GM18519 (cell line): Measurements from ENCODE around the gene GABRR3.

Experiments used
- ATAC-seq: cut with Tn5 transposase; IDR thresholded peaks from one replicate; pipeline ENCODE4 v1.9.1; 2021; ENCODE audit warnings: mild to moderate bottlenecking, moderate library complexity; ENCODE audit not compliant: unreplicated experiment, low FRiP score

Gene GABRR3

DNA sequence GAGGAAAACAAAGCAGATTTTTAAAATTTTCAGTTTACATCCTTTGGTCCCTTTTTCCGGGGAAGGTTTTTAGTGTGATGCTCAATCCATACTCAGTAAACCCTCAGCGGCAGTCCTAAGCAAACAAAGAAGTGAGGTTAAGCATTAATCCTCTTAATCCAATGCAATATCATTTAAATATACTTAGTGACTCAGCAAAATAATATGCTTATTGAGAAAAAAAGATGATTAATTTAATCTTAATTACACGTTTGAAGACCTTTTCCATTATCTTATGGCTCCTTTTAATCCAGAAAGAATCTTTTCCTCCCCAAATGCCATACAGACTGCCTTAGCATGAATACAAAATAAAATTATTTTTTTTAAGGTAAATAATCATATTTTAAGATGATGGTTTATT, at the start of gene GABRR3:
Gene GABRR3 (minus strand): TSS at position 108 of the 400 bp plus-strand sequence. CDS start 328 bp downstream, outside the sequence.
- no peak for ATAC-seq

DNA sequence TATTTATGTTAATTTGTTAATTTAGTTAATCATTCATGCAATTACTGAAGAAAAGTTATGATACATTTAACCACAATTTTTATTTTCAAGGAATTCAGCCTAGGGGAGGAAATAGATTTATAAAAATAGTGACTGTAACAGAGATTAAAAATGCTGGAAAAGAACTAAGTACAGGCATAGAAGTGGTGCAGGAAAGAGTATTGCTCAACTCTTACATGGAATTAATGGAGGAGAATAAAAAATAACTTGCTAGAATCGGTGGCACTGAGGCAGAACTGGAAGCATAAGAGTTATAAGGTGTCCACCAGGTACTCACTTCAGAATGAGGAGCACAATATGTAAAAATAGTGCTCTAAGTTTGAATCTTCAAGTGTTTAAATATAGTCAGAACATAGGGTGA, 38.4 kb upstream of the GABRR3 start:
- ATAC-seq, result no peak

DNA sequence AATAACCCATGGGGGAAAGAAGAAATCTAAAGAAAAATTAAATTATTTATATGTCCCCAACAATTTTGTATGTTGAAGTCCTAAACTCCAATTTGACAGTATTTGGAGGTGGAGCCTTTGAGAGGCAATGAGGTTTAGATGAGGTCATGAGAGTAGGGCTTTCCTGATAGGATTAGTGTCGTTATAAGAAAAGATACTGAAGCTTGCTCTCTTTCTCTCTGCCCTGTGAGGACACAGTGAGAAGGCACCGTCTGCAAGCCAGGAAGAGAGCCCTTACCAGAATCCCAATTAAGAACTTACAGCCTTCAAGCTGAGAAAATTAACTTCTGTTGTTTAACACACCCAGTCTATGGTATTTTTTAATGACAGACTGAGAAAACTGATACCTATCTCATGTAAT, 35.7 kb upstream of the GABRR3 start:
- ATAC-seq, result no peak

DNA sequence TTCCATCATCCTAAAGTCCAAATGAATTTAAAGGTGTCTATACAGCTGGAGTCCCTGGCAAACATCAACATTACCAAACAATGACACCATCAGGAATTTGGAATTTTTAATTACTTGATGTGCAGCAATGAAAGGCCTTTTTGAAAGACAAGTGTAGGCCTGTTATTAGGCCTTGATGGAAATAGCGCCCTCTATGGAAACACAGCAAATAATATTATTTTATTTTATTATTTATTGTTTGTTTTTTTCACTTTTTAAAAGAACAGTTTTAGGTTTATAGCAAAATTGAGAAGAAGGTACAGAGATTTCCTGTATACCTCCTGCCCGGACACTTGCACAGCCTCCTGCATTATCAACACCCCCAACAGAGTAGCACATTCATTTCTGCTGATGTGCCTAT, 33.7 kb upstream of the GABRR3 start:
- ATAC-seq, result no peak

DNA sequence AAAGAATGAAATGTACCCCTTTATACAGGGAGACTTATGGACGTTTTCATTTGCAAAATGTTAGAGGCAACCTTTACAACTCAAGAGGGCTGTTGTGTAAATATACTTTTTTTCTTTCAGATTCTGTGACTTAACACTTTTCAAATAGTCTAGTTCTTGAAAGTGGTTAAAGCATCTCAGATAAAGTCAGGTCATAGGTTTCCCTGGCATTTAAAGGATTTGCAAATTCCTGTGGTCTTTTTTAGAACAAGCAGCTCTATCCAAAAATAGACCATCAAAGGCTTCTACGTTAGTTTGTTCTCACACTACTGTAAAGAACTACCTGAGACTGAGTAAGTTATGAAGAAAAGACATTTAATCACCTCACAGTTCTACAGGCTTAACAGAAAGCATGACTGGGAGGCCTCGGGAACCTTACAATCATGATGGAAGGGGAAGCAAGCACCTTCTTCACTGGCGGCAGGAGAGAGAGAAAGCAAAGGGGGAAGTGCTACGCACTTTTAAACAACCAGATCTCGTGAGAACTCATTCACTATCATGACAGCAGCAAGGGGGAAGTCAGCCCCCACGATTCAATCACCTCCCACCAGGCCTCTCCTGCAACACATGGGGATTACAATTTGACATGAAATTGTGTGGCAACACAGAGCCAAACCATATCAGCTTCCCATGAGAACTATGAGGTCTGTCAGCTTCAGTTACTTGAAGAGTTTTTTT, 23.3 kb upstream of the GABRR3 start:
- no peak for ATAC-seq

DNA sequence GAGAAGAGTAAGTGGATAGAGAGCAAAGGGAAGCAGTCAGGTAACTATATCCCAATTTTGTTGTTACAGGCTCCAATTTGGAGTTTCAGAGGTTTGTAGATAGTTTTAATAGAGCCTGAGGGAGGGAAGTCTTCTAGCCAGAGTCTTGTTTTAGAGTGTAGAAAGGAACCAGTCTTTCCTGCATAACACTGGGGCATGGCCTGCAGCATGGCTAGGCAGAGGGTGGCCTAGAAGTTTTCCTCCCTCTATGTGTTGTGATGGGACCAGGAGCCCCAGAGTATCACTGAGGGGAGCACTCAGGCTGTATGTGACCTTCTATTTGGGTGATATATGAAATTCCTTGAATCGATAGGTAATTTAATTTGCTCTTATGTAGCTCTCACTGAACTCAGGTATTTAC, 22.5 kb upstream of the GABRR3 start:
- no peak for ATAC-seq

DNA sequence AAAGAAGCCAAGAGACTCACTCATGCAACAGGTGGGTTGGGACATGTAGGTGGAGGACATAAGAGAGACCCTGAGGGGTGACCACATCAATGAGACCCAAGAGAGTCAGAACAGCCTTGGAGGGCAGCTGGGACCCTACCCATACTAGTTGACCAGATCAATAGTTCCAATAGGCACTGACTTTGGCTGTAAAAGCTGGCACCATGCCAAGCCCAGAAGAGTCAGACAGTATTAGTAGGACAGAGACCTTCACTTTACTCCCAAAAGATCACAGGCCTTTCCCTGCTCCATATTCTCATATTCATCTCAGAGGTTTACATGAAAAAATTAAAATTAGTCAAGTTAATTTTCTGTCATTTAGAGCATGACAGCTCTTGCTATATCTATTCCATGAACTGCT, 20.9 kb upstream of the GABRR3 start:
- no peak for ATAC-seq

DNA sequence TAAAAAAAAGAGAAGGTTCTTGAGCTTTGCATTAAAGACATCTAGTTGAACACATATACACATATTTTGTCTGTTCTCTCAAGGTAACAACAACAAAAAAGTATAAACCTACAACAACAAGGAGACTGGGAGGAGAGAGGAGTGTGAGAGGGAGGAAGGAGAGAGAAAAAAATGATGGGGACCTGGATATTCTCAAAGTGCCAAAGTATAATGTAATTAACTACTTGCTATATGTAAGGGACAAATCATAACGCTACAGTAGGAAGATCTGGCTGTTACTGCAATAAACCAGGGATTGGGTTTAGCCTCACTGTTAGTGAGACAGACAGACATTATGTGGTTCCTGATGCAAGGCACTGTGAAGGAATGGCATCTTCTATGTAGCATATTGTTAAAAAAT, 14.2 kb upstream of the GABRR3 start:
- no peak for ATAC-seq

DNA sequence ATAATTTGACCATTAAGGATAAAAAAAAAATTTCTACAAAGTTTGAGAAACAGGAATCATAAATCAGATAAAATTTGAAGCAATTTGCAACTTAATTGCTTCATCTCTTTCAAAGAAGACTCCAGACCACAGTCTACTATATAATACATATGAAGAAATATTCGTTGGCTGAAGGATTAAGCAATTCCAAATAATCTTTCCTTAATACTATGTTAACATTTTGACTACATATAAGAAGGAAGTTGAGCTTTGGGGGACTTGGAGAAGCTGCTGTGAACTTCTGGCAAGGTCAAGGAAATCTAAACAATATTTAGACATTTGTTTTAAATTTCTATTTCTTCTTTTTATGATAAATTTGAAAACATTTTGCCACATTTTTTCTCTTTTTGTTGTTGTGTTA, 13.5 kb upstream of the GABRR3 start:
- no peak for ATAC-seq

DNA sequence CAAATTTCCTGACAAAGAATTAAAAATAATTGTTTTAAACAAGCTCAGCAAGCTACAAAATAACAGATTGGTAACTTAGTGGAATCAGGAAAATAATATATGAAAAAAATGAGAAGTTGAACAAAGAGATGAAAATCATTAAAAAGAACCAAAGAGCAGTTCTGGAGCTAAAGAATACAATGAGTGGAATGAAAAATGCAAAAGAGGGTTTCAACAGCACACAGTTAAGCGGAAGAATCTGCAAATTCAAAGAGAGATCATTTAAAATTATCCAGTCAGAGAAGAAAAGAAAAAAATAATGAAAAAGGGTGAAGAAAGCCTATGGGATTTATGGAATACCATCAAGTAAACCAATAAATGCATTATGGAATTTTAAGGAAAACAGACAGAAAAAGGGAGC, 6.2 kb upstream of the GABRR3 start:
- ATAC-seq, result no peak

DNA sequence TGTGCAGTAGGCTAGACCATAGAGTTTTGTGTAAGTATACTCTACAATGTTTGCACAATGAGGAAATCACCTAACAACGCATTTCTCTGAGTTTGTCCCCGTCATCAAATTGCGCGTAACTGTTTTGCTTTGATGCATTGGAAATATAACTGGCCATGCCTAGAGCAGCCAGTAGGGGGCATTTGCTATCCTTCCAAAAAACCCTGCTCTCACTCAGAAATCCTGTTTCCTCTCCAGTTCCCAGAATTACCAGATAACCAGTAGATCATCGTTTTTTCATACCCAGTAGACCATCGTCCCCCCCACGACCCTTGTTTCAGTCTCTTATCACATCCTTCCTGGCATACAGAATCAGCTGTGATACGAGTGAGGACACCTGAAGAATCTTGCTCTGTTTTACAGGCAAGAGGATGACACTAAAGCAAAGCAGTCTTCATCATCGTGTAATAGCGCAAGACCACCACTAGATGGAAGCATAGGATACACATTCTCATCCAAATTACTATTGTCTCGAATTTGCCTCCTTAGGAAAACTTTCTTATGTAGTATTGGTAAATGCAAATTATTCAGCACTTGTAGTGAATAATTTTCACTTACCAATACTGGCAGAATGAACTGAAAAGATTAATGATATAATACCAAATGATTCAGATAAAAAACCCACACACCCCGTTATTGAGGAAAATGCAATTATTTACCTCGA, 4.4 kb upstream of the GABRR3 start:
- peak; percentile 85 for ATAC-seq

DNA sequence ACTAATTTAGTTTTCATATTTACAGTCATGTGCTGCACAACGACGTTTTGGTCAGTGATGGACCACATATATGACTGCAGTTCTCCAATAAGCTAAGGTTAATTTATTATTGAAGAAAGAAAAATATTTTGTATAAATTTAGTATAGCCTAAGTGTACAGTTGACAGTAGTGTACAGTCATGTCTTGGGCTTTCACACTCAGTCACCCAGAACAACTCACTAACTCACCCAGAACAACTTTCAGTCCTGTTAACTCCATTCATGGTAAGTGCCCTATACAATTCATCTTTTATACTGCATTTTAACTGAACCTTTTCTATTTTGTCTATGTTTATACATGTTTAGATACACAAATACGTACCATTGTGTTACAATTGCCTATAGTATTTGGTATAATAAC, 3.8 kb upstream of the GABRR3 start:
- no peak for ATAC-seq

DNA sequence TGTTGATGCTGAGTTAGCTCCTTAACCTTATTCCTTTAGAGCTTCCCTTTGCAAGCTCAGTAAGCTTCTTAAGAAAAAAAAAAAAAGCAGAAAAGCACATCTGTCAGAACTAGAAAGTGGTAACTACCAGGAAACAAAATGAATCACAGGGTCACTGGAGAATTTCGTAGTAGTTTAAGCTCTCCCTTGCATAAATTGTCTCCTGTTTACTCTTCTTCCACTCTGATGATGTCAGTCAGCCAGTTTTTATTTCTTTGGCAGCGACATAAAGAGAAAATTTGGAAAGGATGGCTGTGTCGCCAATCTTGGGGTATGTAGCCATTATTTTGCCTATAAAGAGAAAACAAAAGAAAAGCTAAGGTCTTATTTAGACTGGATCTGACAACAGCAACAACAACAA, 3.2 kb upstream of the GABRR3 start:
- no peak for ATAC-seq

DNA sequence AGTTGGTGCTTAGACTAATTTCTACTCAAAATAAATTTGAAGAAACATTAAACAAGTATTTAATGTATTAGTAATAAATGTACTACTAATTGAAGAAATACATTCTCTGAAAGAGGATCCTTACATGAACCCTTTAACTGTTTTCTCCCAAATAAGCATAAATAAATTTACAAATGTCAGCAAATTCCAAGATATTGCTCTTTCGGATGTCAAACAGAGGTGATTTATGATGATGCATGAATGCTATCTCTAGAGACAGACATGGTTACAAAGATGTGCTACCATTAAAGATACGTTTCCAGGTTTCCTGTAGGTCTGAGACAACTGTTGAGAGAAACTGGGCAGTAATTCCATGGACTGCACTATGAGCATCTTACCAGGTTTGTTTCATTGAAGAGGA, 629 bp downstream of the GABRR3 start:
- ATAC-seq, result no peak

DNA sequence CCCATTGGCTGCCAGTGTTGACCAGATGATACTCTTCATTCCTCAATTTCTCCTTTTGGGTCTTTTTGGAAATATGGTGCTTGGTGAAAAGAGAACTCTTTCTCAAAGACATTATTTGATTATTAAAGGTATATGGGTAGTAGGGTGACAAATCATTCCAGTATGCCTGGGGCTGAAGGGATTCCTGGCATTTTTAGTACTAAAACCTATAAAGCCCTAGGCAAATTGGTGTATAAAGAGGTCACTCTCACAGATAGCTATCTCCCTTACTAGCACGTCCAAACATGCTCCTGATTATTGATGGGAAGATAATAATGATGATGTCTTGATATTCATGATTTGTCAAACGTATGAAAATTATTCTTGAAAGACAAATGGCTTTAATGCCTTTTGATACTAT, 1.1 kb downstream of the GABRR3 start:
- no peak for ATAC-seq

DNA sequence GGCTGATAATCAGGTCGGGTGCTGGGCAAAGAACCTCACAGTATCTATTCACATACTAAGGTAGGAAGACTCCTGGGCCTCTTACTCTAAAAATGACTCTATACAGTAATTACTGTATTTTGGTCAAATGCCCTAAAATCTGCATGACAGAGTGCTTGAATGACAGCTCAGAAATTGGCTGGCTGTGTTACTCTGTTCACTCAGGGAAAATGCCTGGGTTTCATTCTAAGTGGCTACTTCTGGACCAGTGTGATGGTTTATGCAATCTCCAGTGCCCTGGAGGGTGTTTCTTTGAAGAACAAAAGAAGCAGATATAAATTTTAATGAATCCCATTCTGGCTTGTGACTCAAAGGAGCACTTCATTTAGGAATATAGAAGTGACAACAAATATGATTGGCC, 2.2 kb downstream of the GABRR3 start:
- ATAC-seq, result no peak

DNA sequence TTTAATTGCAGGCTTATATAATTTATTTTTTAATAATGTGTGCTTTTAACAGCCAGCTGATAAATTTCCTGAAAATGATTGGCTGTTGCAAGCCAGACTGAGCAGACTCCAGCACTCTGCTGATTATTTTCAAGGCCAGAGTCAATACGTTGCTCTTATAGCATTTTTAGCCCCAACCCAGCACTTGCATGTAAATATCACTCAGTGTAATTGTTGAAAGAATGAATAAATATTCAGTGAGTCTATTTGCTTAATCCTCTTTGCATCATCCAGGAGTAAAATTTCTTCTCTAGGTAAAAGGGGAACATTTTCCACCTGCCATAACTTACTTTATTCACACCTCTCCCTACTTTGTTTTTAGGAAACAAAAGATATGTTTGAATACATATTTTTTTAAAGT, 2.9 kb downstream of the GABRR3 start:
- ATAC-seq, result no peak

DNA sequence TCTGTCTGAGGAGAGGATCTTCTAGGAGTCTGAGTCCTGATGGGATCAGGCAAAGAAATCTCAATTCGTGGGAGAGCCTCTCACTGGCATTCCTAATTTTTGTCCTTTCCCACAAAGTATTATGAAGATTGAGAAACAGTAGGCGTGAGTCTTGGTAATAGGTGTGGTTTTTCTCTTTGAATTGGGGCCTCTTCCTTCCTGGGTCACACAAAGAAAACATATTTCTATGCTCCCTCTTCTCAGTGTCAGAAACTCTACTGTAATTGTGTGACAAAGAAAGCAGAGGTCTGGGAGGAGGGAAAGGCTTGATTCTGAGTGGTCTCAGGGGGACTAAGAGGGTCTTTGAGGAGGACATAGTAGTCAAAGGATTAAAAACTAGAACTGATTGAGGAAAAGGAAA, 6.0 kb downstream of the GABRR3 start:
- ATAC-seq, result no peak

DNA sequence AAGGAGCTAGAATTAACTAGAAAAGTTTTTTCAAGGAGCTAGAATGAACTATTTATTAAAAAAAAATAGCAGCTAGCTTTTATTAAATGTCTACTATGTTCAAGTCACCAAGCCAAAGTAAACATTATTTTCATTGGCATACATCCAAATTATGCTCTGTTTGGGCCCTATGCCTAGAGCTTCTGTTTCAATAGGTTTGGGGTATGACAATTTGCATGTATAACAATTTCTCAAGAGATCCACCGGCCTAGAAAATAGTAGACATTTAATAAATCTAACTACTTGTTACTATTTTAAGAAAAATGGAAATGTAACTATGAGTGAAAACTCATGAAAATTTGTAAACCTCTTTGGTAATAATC, 8.0 kb downstream of the GABRR3 start:
- ATAC-seq, result no peak

DNA sequence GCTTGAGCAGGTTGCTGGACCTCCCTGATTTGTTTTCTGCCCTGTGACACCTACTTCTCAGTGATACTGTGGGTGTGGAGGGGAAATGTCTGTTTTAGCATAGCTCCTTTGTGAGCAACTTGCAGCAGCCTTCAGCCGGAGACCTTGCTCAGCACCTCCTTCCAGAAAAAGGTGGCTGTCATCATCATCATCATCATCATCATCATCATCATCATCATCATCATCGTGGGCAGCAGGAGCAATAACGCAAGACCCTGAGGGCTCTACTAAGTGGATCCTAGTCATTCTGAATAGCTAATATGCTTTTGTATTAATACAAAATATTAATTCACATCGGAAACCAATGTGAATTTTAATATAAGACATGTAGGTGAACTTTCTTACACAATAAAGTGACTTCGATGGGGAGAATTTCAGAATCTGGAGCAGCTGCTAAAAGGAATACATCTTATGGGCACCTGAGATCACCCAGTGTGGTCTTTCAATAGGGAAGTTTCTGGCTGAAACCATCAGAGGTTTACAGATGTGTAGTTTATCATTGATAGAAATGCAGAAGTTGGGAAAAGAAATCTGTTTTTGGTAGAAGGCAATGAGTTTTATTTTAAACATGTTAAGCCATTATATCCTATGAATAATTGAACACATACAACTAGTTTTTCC, 8.6 kb downstream of the GABRR3 start:
- no peak for ATAC-seq

DNA sequence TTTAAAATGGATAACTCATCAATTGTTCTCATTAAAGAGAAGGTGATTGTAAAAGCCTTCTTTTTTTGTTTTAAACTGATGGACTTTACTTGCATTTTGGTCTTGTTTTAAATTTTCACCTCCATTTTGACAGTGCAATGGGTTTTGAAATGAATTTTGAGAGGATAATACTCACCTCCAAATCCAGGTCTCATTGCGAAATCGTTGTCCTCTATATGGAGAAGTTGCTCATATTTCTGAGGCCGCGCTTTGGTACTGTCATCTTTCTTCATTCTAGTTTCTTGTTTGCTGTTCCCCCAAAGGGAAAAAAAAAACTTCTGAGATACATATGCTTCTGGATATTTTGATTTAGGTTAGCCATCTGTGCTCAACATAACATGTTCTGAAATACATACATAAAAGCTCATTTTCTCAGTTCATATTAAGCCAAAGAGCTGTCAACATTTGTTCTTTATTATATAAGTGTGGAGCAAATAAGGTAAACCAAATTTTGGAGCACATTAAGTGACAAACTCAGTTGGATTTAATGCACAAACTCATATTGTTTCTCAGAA, 9.6 kb downstream of the GABRR3 start:
- ATAC-seq, result no peak
